Endodermal cell (in vitro differentiated cells): Measurements from ENCODE around the gene NOB1. TPM values are rescaled to one million over a fixed set of nuclear protein-coding genes. Genes with fewer than 3 reads are reported as not detected.
A peak's percentile ranks its signal among the peaks of the same experiment; 100 is the strongest.

Source experiments
- DNase-seq: peaks from one replicate; pipeline ENCODE4 v3.0.0-alpha.2; 2017
- H3K27ac ChIP-seq: 2 replicates; pipeline ENCODE4 v1.5.1; 2013; ENCODE audit warnings: mild to moderate bottlenecking, low read depth, low read length, moderate library complexity
- H3K27me3 ChIP-seq: 2 replicates; pipeline ENCODE4 v1.6.1; 2013; ENCODE audit warnings: mild to moderate bottlenecking, low read length, moderate library complexity; ENCODE audit not compliant: insufficient read depth, control insufficient read depth, poor library complexity, severe bottlenecking
- H3K36me3 ChIP-seq: 2 replicates; pipeline ENCODE4 v1.7.0; 2013; ENCODE audit warnings: mild to moderate bottlenecking, low read length, moderate library complexity; ENCODE audit not compliant: control insufficient read depth, insufficient read depth
- H3K4me1 ChIP-seq: one replicate; pipeline ENCODE4 v1.7.0; 2013; ENCODE audit warnings: low read length; ENCODE audit not compliant: control insufficient read depth, insufficient read depth
- H3K4me3 ChIP-seq: 2 replicates; pipeline ENCODE4 v1.5.1; 2013; ENCODE audit warnings: mild to moderate bottlenecking, low read length, moderate library complexity
- H3K9ac ChIP-seq: 2 replicates; pipeline ENCODE4 v1.6.1; 2013; ENCODE audit warnings: mild to moderate bottlenecking, low read length, moderate library complexity; ENCODE audit not compliant: poor library complexity, severe bottlenecking; ENCODE audit errors: extremely low read depth
- H3K9me3 ChIP-seq: 2 replicates; pipeline ENCODE4 v1.6.1; 2013; ENCODE audit warnings: mild to moderate bottlenecking, low read length, moderate library complexity; ENCODE audit not compliant: control insufficient read depth
- H3K27ac Mint-ChIP-seq: 2 replicates; pipeline ENCODE4 v1.8.0; 2020; ENCODE audit warnings: mixed read lengths
- H3K27me3 Mint-ChIP-seq: 2 replicates; pipeline ENCODE4 v1.8.0; 2021; ENCODE audit warnings: mild to moderate bottlenecking, mixed read lengths; ENCODE audit not compliant: insufficient read depth
- H3K36me3 Mint-ChIP-seq: 2 replicates; pipeline ENCODE4 v1.8.0; 2020; ENCODE audit warnings: low read depth, mixed read lengths
- H3K4me1 Mint-ChIP-seq: 2 replicates; pipeline ENCODE4 v1.8.0; 2020; ENCODE audit warnings: mixed read lengths
- H3K4me3 Mint-ChIP-seq: 2 replicates; pipeline ENCODE4 v1.8.0; 2020; ENCODE audit warnings: mild to moderate bottlenecking, moderate library complexity, mixed read lengths
- H3K9me3 Mint-ChIP-seq: 2 replicates; pipeline ENCODE4 v1.8.0; 2020; ENCODE audit warnings: mild to moderate bottlenecking, mixed read lengths
- WGBS, 2 experiments: methylation state at CpG; one replicate each; pipeline versions ENCODE4 v1.1.5 to v1.1.7; 2013; ENCODE audit warnings: missing lambda C conversion rate in 2 of 2, mixed read lengths in 1 of 2; ENCODE audit not compliant: insufficient coverage in 1 of 2, insufficient read length in 1 of 2; 5-methylcytosine and 5-hydroxymethylcytosine counted together
- total RNA-seq, 2 donors: library from RNA; stranded (reverse); fragmentation: NEBNext Ultra II Directional in 1 of 2; extraction: Animal tissue kit (Norgen Biotek cat#: 25700) in 1 of 2; gene quantifications; 2 replicates in 1 of 2; 3 replicates in 1 of 2; pipeline ENCODE4 v1.2.1, GENCODE V29; 2021
- TF ChIP-seq, protein P1 (sequence below): fragments of 200-600 bp; sonication (generic); conservative IDR thresholded peaks from 2 replicates; pipeline ENCODE4 v1.5.0; 2021; ENCODE audit warnings: antibody characterized with exemption, mild to moderate bottlenecking

The NOB1 gene
- total RNA-seq, 2 donors from 2014 or later = 53.1 to 53.4 TPM

GRCh38 chr16:69756705-69757104 lies 2.0 kb upstream of the NOB1 start:
- no peak overlapping the region for H3K9ac ChIP-seq
- H3K27ac ChIP-seq = no peak overlapping the region
- H3K4me1 ChIP-seq = no peaks in the 10 kb centered on the region
- 92 to 98% methylated on average over 10 of the region's 10 CpGs for WGBS, 2 experiments
- H3K4me1 Mint-ChIP-seq = peaks cover 6% of the 10 kb centered on the region
- H3K27me3 Mint-ChIP-seq = peaks cover 8% of the 10 kb centered on the region
- H3K27me3 ChIP-seq = no peaks in the 10 kb centered on the region
- H3K36me3 Mint-ChIP-seq = peaks cover 13% of the 10 kb centered on the region
- H3K27ac Mint-ChIP-seq = no peak overlapping the region
- H3K4me3 Mint-ChIP-seq = no peak overlapping the region
- DNase-seq = no peak
- H3K9me3 Mint-ChIP-seq = no peaks in the 10 kb centered on the region
- H3K9me3 ChIP-seq = no peaks in the 10 kb centered on the region
- TF ChIP-seq, protein P1, sequence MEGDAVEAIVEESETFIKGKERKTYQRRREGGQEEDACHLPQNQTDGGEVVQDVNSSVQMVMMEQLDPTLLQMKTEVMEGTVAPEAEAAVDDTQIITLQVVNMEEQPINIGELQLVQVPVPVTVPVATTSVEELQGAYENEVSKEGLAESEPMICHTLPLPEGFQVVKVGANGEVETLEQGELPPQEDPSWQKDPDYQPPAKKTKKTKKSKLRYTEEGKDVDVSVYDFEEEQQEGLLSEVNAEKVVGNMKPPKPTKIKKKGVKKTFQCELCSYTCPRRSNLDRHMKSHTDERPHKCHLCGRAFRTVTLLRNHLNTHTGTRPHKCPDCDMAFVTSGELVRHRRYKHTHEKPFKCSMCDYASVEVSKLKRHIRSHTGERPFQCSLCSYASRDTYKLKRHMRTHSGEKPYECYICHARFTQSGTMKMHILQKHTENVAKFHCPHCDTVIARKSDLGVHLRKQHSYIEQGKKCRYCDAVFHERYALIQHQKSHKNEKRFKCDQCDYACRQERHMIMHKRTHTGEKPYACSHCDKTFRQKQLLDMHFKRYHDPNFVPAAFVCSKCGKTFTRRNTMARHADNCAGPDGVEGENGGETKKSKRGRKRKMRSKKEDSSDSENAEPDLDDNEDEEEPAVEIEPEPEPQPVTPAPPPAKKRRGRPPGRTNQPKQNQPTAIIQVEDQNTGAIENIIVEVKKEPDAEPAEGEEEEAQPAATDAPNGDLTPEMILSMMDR = no peak
- H3K4me3 ChIP-seq = no peak overlapping the region
- H3K36me3 ChIP-seq = peaks cover 9% of the 10 kb centered on the region

DNA sequence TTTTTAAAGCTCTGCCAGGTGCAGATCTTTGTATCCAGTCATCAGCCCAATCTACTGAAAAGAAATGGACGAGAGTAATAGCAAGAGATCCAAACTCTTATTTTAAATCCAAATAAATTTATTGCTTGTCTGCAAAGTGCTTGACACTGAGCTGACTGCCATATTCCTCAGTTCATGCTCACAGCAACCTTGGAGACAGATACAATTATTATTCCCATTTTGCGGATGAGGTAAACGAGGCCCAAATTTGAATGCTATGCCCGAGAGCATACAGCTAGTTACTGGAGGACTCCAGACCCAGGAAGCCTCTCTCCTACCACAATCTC lies 620 bp downstream of the NOB1 start:
- Mint-ChIP-seq H3K36me3 (peaks cover 29% of the 10 kb centered on the region), H3K4me3 (peak overlapping the region; percentile 98), H3K4me1 (peaks cover 6% of the 10 kb centered on the region), H3K27me3 (peaks cover 8% of the 10 kb centered on the region), H3K27ac (peak overlapping the region; percentile 99), H3K9me3 (no peaks in the 10 kb centered on the region)
- TF ChIP-seq, protein P1 = no peak
- Histone ChIP-seq H3K36me3 (peaks cover 33% of the 10 kb centered on the region), H3K27ac (no peak overlapping the region), H3K27me3 (no peaks in the 10 kb centered on the region), H3K9me3 (no peaks in the 10 kb centered on the region), H3K4me1 (no peaks in the 10 kb centered on the region), H3K9ac (peak overlapping the region; percentile 91), H3K4me3 (peak overlapping the region; percentile 100)
- whole genome bisulfite sequencing, 2 experiments = 6 to 8% methylated on average over 3 to 4 of the region's 4 CpGs
- no peak for DNase-seq

DNA sequence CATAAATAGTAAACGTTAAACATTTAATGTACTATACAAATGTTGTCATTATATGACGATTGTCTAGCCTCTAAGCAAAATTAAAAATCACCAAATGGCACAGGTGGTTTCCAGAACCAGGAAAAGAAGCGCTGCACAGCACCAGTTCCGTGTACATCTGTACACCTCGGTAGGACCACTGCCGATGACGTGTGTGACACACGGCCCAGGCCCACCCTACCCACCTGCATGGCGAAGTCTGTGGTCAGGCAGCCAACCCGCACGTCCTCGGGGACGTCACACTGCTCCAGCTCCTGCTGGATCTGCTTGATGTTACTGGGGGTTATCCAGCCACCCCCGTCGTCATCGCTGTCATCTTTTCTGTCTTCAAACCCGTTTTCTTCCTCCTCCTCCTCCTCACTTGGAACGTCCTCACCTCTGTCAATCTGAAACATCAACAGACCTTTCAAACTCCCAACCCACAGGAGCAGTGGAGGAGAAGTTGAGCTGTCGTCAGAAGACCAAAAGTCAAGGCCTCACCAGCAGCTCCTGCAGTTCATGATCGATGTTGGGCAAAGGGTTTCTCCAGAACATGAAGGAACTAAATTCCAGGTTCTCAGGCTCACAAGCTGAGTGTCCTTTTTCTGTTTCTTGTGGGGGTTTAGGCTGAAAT lies 5.9 kb downstream of the NOB1 start:
- Histone ChIP-seq H3K4me3 (no peak overlapping the region), H3K4me1 (no peaks in the 10 kb centered on the region), H3K27ac (no peak overlapping the region), H3K9me3 (no peaks in the 10 kb centered on the region), H3K36me3 (peaks cover 79% of the 10 kb centered on the region), H3K9ac (no peak overlapping the region), H3K27me3 (no peaks in the 10 kb centered on the region)
- H3K4me1 Mint-ChIP-seq = peaks cover 9% of the 10 kb centered on the region
- TF ChIP-seq, protein P1 = no peak
- H3K27ac Mint-ChIP-seq = no peak overlapping the region
- H3K9me3 Mint-ChIP-seq = no peaks in the 10 kb centered on the region
- no peaks in the 10 kb centered on the region for H3K27me3 Mint-ChIP-seq
- no peak overlapping the region for H3K4me3 Mint-ChIP-seq
- WGBS, 2 experiments = 94 to 96% methylated on average over 8 to 19 of the region's 20 CpGs
- no peak for DNase-seq
- peaks cover 78% of the 10 kb centered on the region for H3K36me3 Mint-ChIP-seq
